Anterior cingulate cortex (tissue), 58 donors: ENCODE data around the gene SYT2.
"Not testable (repeated sequence)": the region's sequence is repeated elsewhere in the genome, so short reads cannot be mapped to it uniquely, and the experiment has no call there.

Experiments
- DNase-seq, 58 donors: peaks; one replicate each; lab custom pipeline; 2025; lab: John Stamatoyannopoulos, UW

The SYT2 gene

GRCh38 chr1:202645097-202645476 is 65.2 kb downstream of the SYT2 start:
- DNase-seq, result no peak

GRCh38 chr1:202644219-202645096 is 65.8 kb downstream of the SYT2 start:
- no peak for DNase-seq

GRCh38 chr1:202643397-202644218 is 66.6 kb downstream of the SYT2 start:
- peak in 4 of 58 donors; percentile 9 to 37 (median 14) for DNase-seq

- DNase-seq, result peak in 1 of 58 donors; percentile 37
These were observed 67.5 kb downstream of the SYT2 start for GRCh38 chr1:202642619-202643291.

- DNase-seq, result no peak
These were observed 68.0 kb downstream of the SYT2 start for GRCh38 chr1:202642212-202642611.

- DNase-seq, result no peak
These were observed 70.8 kb downstream of the SYT2 start for GRCh38 chr1:202639500-202639899.

GRCh38 chr1:202638701-202639305 is 71.5 kb downstream of the SYT2 start:
- DNase-seq, result not testable (repeated sequence)

GRCh38 chr1:202638019-202638700 is 72.1 kb downstream of the SYT2 start:
- DNase-seq, result no peak

- DNase-seq, result not testable (repeated sequence)
These were observed 72.8 kb downstream of the SYT2 start for GRCh38 chr1:202637321-202638018.

- DNase-seq, result not testable (repeated sequence)
These were observed 74.1 kb downstream of the SYT2 start for GRCh38 chr1:202636171-202636570.

GRCh38 chr1:202632241-202632640 is 78.0 kb downstream of the SYT2 start:
- no peak for DNase-seq

GRCh38 chr1:202631076-202631923 is 79.0 kb downstream of the SYT2 start:
- DNase-seq, result no peak

GRCh38 chr1:202630541-202630940 is 79.7 kb downstream of the SYT2 start:
- DNase-seq, result no peak

- not testable (repeated sequence) for DNase-seq
These were observed 80.2 kb downstream of the SYT2 start for GRCh38 chr1:202630096-202630495.

- not testable (repeated sequence) for DNase-seq
These were observed 80.9 kb downstream of the SYT2 start for GRCh38 chr1:202629257-202629811.

- no peak for DNase-seq
These were observed 81.5 kb downstream of the SYT2 start for GRCh38 chr1:202628646-202629215.

- no peak for DNase-seq
These were observed 82.3 kb downstream of the SYT2 start for GRCh38 chr1:202627841-202628565.
